RWPE2 (cell line): Measurements from ENCODE around the gene BRSK2.

Experiments used
- ATAC-seq: fragments of 200-7000 bp; cut with Tn5 transposase; 3 replicates; pipeline ENCODE4 v1.9.1; 2021; ENCODE audit warnings: low read depth
- DNase-seq: peaks from one replicate; pipeline ENCODE4 v3.0.0-alpha.2; 2020; ENCODE audit warnings: low spot score
- H3K27ac ChIP-seq: fragments of 450-650 bp; 2 replicates; pipeline ENCODE4 v1.5.1; 2017; ENCODE audit warnings: mild to moderate bottlenecking; ENCODE audit not compliant: poor library complexity, severe bottlenecking
- H3K27me3 ChIP-seq: fragments of 250-450 bp; sonication (Bioruptor Pico); 2 replicates; pipeline ENCODE4 v1.5.1; 2021; ENCODE audit warnings: mild to moderate bottlenecking, moderate library complexity; ENCODE audit not compliant: insufficient read depth, poor library complexity, severe bottlenecking
- H3K36me3 ChIP-seq: fragments of 250-450 bp; sonication (Bioruptor Pico); 2 replicates; pipeline ENCODE4 v1.5.1; 2020; ENCODE audit warnings: low read depth, mild to moderate bottlenecking, moderate library complexity
- H3K4me1 ChIP-seq: fragments of 250-450 bp; sonication (Bioruptor Pico); 2 replicates; pipeline ENCODE4 v1.5.1; 2021; ENCODE audit warnings: mild to moderate bottlenecking, moderate library complexity; ENCODE audit not compliant: insufficient read depth, poor library complexity, severe bottlenecking
- H3K4me3 ChIP-seq: fragments of 250-450 bp; sonication (Bioruptor Pico); 2 replicates; pipeline ENCODE4 v1.5.1; 2021; ENCODE audit warnings: mild to moderate bottlenecking, moderate library complexity; ENCODE audit not compliant: severe bottlenecking
- H3K9me3 ChIP-seq: fragments of 250-450 bp; sonication (Bioruptor Pico); 2 replicates; pipeline ENCODE4 v1.5.1; 2021; ENCODE audit warnings: mild to moderate bottlenecking, moderate library complexity; ENCODE audit not compliant: severe bottlenecking
- CTCF ChIP-seq: fragments of 450-650 bp; IDR thresholded peaks from one replicate; pipeline ENCODE4 v1.5.1; 2017; ENCODE audit warnings: mild to moderate bottlenecking, moderate library complexity; ENCODE audit not compliant: poor library complexity, severe bottlenecking

The BRSK2 gene

GRCh38 chr11:1457856-1458255, 68.1 kb downstream of the BRSK2 start:
- H3K27me3 ChIP-seq, result peaks cover 10% of the 10 kb centered on the region
- no peaks in the 10 kb centered on the region for H3K36me3 ChIP-seq
- no peak overlapping the region for H3K27ac ChIP-seq
- H3K4me1 ChIP-seq, result no peaks in the 10 kb centered on the region
- no peak overlapping the region for H3K4me3 ChIP-seq
- no peak for DNase-seq
- no peak for TF ChIP-seq CTCF
- ATAC-seq, result no peak
- H3K9me3 ChIP-seq, result no peaks in the 10 kb centered on the region

GRCh38 chr11:1458340-1459218, 68.8 kb downstream of the BRSK2 start:
- no peaks in the 10 kb centered on the region for H3K36me3 ChIP-seq
- H3K4me3 ChIP-seq, result no peak overlapping the region
- H3K9me3 ChIP-seq, result no peaks in the 10 kb centered on the region
- peak; percentile 23 for TF ChIP-seq CTCF
- ATAC-seq, result peak; percentile 59
- peaks cover 10% of the 10 kb centered on the region for H3K27me3 ChIP-seq
- no peak overlapping the region for H3K27ac ChIP-seq
- DNase-seq, result no peak
- H3K4me1 ChIP-seq, result no peaks in the 10 kb centered on the region

- Histone ChIP-seq H3K4me1 (no peaks in the 10 kb centered on the region), H3K27ac (no peak overlapping the region), H3K4me3 (no peak overlapping the region), H3K9me3 (no peaks in the 10 kb centered on the region), H3K36me3 (no peaks in the 10 kb centered on the region), H3K27me3 (peaks cover 10% of the 10 kb centered on the region)
- ATAC-seq, result peak; percentile 11; the same call in 1 of the 3 replicates
- TF ChIP-seq CTCF, result no peak
- DNase-seq, result no peak
These were observed 69.5 kb downstream of the BRSK2 start for GRCh38 chr11:1459219-1459575.

GRCh38 chr11:1459764-1460395, 70.1 kb downstream of the BRSK2 start:
- H3K27me3 ChIP-seq, result peaks cover 10% of the 10 kb centered on the region
- no peak for DNase-seq
- no peak for ATAC-seq
- H3K9me3 ChIP-seq, result no peaks in the 10 kb centered on the region
- no peaks in the 10 kb centered on the region for H3K4me1 ChIP-seq
- H3K4me3 ChIP-seq, result no peak overlapping the region
- H3K27ac ChIP-seq, result no peak overlapping the region
- H3K36me3 ChIP-seq, result no peaks in the 10 kb centered on the region
- no peak for TF ChIP-seq CTCF
